B cell (primary cell): ENCODE results near the gene COA8. TPM values are rescaled to one million over a fixed set of nuclear protein-coding genes. Genes with fewer than 3 reads are reported as not detected.

Experiments used
- ATAC-seq: fragments of 200-7000 bp; cut with Tn5 transposase; one replicate; pipeline ENCODE4 v1.10.0; 2021; ENCODE audit warnings: low read depth, mild to moderate bottlenecking, moderate number of reproducible peaks, moderate library complexity
- CTCF ChIA-PET: fragments of 350-600 bp; sonication (Branson Sonifier 250); formaldehyde crosslinking; loops from one replicate; lab custom pipeline; 2021; ENCODE audit warnings: antibody characterized with exemption, inconsistent platforms; lab: Charles Lee
- POLR2A ChIA-PET: fragments of 350-600 bp; sonication (Branson Sonifier 250); formaldehyde crosslinking; loops from one replicate; lab custom pipeline; 2021; ENCODE audit warnings: antibody characterized with exemption; lab: Charles Lee
- DNase-seq: peaks from one replicate; pipeline ENCODE4 v3.0.0; 2013
- H2AFZ ChIP-seq: 2 replicates; pipeline ENCODE4 v1.6.1; 2012; ENCODE audit warnings: mild to moderate bottlenecking, low read depth, low read length; ENCODE audit not compliant: insufficient read depth, poor library complexity, severe bottlenecking
- H3K27ac ChIP-seq, 2 donors: 1 replicate in 1 of 2; 2 replicates in 1 of 2; pipeline ENCODE4 v1.5.1; 2012 to 2013; ENCODE audit warnings: low read length in 2 of 2, mild to moderate bottlenecking in 2 of 2, moderate library complexity in 1 of 2
- H3K27me3 ChIP-seq, 4 experiments: fragments of 200-600 bp in 1 of 4; sonication (generic) in 1 of 4; replicated peaks in 1 of 4; 1 replicate in 2 of 4; 2 replicates in 2 of 4; pipeline versions ENCODE4 v1.6.1 to v1.7.0; 2013 to 2016; ENCODE audit warnings: low read length in 3 of 4, mild to moderate bottlenecking in 2 of 4, mixed read lengths in 1 of 4, moderate library complexity in 1 of 4; ENCODE audit not compliant: insufficient read depth in 4 of 4, control insufficient read depth in 3 of 4; ENCODE audit errors: control extremely low read depth in 1 of 4
- H3K36me3 ChIP-seq, 2 experiments: replicated peaks in 1 of 2; 1 replicate in 1 of 2; 2 replicates in 1 of 2; pipeline versions ENCODE4 v1.6.1 to v1.7.1; 2013; ENCODE audit warnings: low read length in 1 of 2; ENCODE audit not compliant: insufficient read depth in 2 of 2, control insufficient read depth in 1 of 2; ENCODE audit errors: control extremely low read depth in 1 of 2, extremely low read depth in 1 of 2
- H3K4me1 ChIP-seq, 2 donors: fragments of 200-600 bp in 1 of 2; sonication (generic) in 1 of 2; 1 replicate in 1 of 2; 2 replicates in 1 of 2; pipeline versions ENCODE4 v1.5.1 to v1.6.1; 2013 to 2017; ENCODE audit warnings: low read length in 2 of 2; ENCODE audit not compliant: control insufficient read depth in 2 of 2, insufficient read depth in 2 of 2
- H3K4me2 ChIP-seq: replicated peaks from 2 replicates; pipeline ENCODE3; 2012; ENCODE audit warnings: mild to moderate bottlenecking, low read depth, low read length; ENCODE audit not compliant: poor library complexity, severe bottlenecking
- H3K4me3 ChIP-seq, 5 experiments: fragments of 200-600 bp in 1 of 5; sonication (generic) in 1 of 5; 1 replicate in 3 of 5; 2 replicates in 2 of 5; pipeline versions ENCODE4 v1.5.1 to v1.7.0; 2011 to 2016; ENCODE audit warnings: low read length in 4 of 5, mild to moderate bottlenecking in 4 of 5, low read depth in 2 of 5, control low read depth in 1 of 5, moderate library complexity in 1 of 5; ENCODE audit not compliant: insufficient read depth in 1 of 5; ENCODE audit errors: control extremely low read depth in 1 of 5, extremely low read depth in 1 of 5
- H3K79me2 ChIP-seq: fragments of 200-600 bp; sonication (generic); one replicate; pipeline ENCODE4 v1.6.0; 2016; ENCODE audit warnings: low read length; ENCODE audit not compliant: control insufficient read depth, insufficient read depth
- H3K9ac ChIP-seq: fragments of 200-600 bp; sonication (generic); 2 replicates; pipeline ENCODE4 v1.6.1; 2017; ENCODE audit warnings: mild to moderate bottlenecking, low read length, moderate library complexity
- H3K9me3 ChIP-seq, 3 donors: one replicate each; pipeline versions ENCODE4 v1.6.1 to v1.7.1; 2013; ENCODE audit warnings: low read length in 2 of 3; ENCODE audit not compliant: control insufficient read depth in 2 of 3, insufficient read depth in 1 of 3; ENCODE audit errors: control extremely low read depth in 1 of 3
- H4K20me1 ChIP-seq: 2 replicates; pipeline ENCODE4 v1.6.0; 2012; ENCODE audit warnings: mild to moderate bottlenecking, low read length; ENCODE audit not compliant: insufficient read depth, control insufficient read depth, poor library complexity, severe bottlenecking
- H3K27ac Mint-ChIP-seq: one replicate; pipeline ENCODE4 v1.8.0; 2021; ENCODE audit warnings: mixed read lengths
- H3K27me3 Mint-ChIP-seq: one replicate; pipeline ENCODE4 v1.8.0; 2021; ENCODE audit warnings: mixed read lengths
- H3K4me1 Mint-ChIP-seq: one replicate; pipeline ENCODE4 v1.8.0; 2021; ENCODE audit warnings: mixed read lengths
- H3K4me3 Mint-ChIP-seq: one replicate; pipeline ENCODE4 v1.8.0; 2021; ENCODE audit warnings: mixed read lengths
- H3K9me3 Mint-ChIP-seq: one replicate; pipeline ENCODE4 v1.8.0; 2022; ENCODE audit warnings: mixed read lengths; ENCODE audit not compliant: insufficient read depth
- EZH2 ChIP-seq: IDR thresholded peaks from 2 replicates; pipeline ENCODE4 v1.6.1; 2012; ENCODE audit warnings: borderline replicate concordance, low read depth, mild to moderate bottlenecking, moderate library complexity, low read length; ENCODE audit not compliant: insufficient read depth, poor library complexity, severe bottlenecking
- WGBS: methylation state at CpG from one replicate; pipeline ENCODE4 v1.1.5; 2013; ENCODE audit warnings: missing lambda C conversion rate; ENCODE audit not compliant: insufficient coverage; 5-methylcytosine and 5-hydroxymethylcytosine counted together
- intact Hi-C: fragments of 100-400 bp; cut with micrococcal nuclease; formaldehyde crosslinking; loops from one replicate; pipeline ENCODE4 v1.10.0; 2022
- polyA plus RNA-seq: library from polyadenylated mRNA; depleted of rRNA; stranded (reverse); fragments of >200 nt; gene quantifications from 2 replicates; pipeline ENCODE4 v1.2.3, GENCODE V29; 2012
- total RNA-seq, 2 donors: library from RNA; stranded (reverse); fragments of 120-200 nt in 1 of 2; gene quantifications; 1 replicate in 1 of 2; 2 replicates in 1 of 2; pipeline versions ENCODE4 v1.2.3 to v1.2.4, GENCODE V29; 2013 to 2022
- TF ChIP-seq, protein P1 (sequence below): fragments of 200-600 bp; IDR thresholded peaks from one replicate; pipeline ENCODE4 v1.8.0; 2022; ENCODE audit warnings: antibody characterized with exemption, mild to moderate bottlenecking

Gene COA8
- total and polyA plus RNA-seq, 2 donors (not counting 1 experiment from before 2014, with no cell fraction given), result 7.5 to 24.9 TPM

- no peak overlapping the region for H3K4me3 Mint-ChIP-seq
- peaks cover 3% of the 10 kb centered on the region for H3K79me2 ChIP-seq
- H3K4me1 Mint-ChIP-seq, result peaks cover 4% of the 10 kb centered on the region
- H3K27ac ChIP-seq, result no peak overlapping the region
- ChIA-PET CTCF (interaction anchor here (1.3 kb wide), 1 partner anchor 42 kb away, joined by 3 read pairs; no protein-coding TSS in a partner anchor), POLR2A (no interaction called here)
- DNase-seq, result no peak
- no peaks in the 10 kb centered on the region for H3K9me3 ChIP-seq
- H4K20me1 ChIP-seq, result peaks cover 9% of the 10 kb centered on the region
- no peak overlapping the region for H2AFZ ChIP-seq
- no peak overlapping the region for H3K9ac ChIP-seq
- TF ChIP-seq, protein P1, sequence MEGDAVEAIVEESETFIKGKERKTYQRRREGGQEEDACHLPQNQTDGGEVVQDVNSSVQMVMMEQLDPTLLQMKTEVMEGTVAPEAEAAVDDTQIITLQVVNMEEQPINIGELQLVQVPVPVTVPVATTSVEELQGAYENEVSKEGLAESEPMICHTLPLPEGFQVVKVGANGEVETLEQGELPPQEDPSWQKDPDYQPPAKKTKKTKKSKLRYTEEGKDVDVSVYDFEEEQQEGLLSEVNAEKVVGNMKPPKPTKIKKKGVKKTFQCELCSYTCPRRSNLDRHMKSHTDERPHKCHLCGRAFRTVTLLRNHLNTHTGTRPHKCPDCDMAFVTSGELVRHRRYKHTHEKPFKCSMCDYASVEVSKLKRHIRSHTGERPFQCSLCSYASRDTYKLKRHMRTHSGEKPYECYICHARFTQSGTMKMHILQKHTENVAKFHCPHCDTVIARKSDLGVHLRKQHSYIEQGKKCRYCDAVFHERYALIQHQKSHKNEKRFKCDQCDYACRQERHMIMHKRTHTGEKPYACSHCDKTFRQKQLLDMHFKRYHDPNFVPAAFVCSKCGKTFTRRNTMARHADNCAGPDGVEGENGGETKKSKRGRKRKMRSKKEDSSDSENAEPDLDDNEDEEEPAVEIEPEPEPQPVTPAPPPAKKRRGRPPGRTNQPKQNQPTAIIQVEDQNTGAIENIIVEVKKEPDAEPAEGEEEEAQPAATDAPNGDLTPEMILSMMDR, result no peak
- TF ChIP-seq EZH2, result no peak
- intact Hi-C loops, result no loop called here
- ATAC-seq, result no peak
- no peaks in the 10 kb centered on the region for H3K9me3 Mint-ChIP-seq
- no peak overlapping the region for H3K4me3 ChIP-seq
- no peaks in the 10 kb centered on the region for H3K36me3 ChIP-seq
- no peak overlapping the region for H3K27ac Mint-ChIP-seq
- H3K4me1 ChIP-seq, result peaks cover 0 to 6% of the 10 kb centered on the region in 2 donors
- peaks cover 0 to 22% (median 2%) of the 10 kb centered on the region in 4 experiments for H3K27me3 ChIP-seq
- no peak overlapping the region for H3K4me2 ChIP-seq
- 83% methylated on average over 33 of the region's 33 CpGs for WGBS
- no peaks in the 10 kb centered on the region for H3K27me3 Mint-ChIP-seq
Measured at GRCh38 chr14:103541709-103542604, 20.8 kb upstream of the COA8 start.

GRCh38 chr14:103542605-103543088 is 20.1 kb upstream of the COA8 start:
- Histone ChIP-seq H3K27ac (no peak overlapping the region), H3K4me3 (no peak overlapping the region), H3K4me1 (peaks cover 0 to 6% of the 10 kb centered on the region in 2 donors), H3K9ac (no peak overlapping the region), H3K27me3 (peaks cover 0 to 22% (median 2%) of the 10 kb centered on the region in 4 experiments), H3K4me2 (no peak overlapping the region), H2AFZ (no peak overlapping the region), H3K36me3 (no peaks in the 10 kb centered on the region), H3K79me2 (peaks cover 6% of the 10 kb centered on the region), H4K20me1 (peaks cover 16% of the 10 kb centered on the region), H3K9me3 (no peaks in the 10 kb centered on the region)
- peaks cover 4% of the 10 kb centered on the region for H3K4me1 Mint-ChIP-seq
- no peaks in the 10 kb centered on the region for H3K9me3 Mint-ChIP-seq
- no peak overlapping the region for H3K4me3 Mint-ChIP-seq
- 64% methylated on average over 18 of the region's 18 CpGs for WGBS
- no peak for DNase-seq
- H3K27ac Mint-ChIP-seq, result no peak overlapping the region
- TF ChIP-seq, protein P1, result no peak
- no peak for TF ChIP-seq EZH2
- ChIA-PET POLR2A (no interaction called here), CTCF (interaction anchor here (1.3 to 9.3 kb wide), 2 partner anchors 23 to 42 kb away, joined by 3 to 128 read pairs; no protein-coding TSS in a partner anchor)
- no peak for ATAC-seq
- intact Hi-C loops, result no loop called here
- H3K27me3 Mint-ChIP-seq, result no peaks in the 10 kb centered on the region
